Islet of Langerhans (tissue), 1 donor: ENCODE data around the gene BAG5.
"Not testable (repeated sequence)": the region's sequence is repeated elsewhere in the genome, so short reads cannot be mapped to it uniquely, and the experiment has no call there.

Experiments used
- FAIRE-seq: peaks from one replicate; lab custom pipeline; 2011; peaks lifted over from hg19 to GRCh38; lab: Jason Lieb, UNC

BAG5 gene

GRCh38 chr14:103522649-103523574 lies 39.5 kb downstream of the BAG5 start, which contains the start of gene CKB:
Gene CKB, minus strand, starts transcription at chr14:103522830. Its CDS starts 337 bp downstream, at chr14:103522493.
- FAIRE-seq, result no peak

DNA sequence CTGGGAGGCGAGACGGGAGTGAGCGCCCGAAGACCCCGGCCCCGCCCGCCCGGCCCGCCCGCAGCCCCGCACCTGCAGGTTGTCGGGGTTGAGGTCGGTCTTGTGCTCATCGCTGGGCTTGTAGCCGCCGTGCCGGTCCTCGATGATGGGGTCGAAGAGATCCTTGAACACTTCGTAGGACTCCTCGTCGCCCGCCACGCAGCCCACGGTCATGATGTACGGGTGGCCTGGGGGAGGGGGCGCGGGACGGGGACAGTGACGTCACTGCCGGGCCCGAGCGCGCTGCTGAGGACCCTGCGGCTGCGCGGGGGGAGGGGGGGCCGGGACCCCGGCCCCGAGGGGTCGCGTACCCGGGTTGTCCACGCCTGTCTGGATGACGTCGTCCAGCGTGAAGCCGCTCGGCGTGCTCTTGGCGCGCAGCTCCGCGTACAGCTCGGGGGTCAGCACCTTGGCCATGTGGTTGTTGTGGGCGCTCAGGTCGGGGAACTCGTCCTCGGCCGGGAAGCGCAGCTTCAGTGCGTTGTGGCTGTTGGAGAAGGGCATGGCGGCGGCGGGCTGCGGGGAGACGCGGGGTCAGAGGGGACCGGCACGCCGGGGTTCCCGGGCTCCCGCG lies 40.4 kb downstream of the BAG5 start:
- no peak for FAIRE-seq

GRCh38 chr14:103521438-103521950 lies 41.0 kb downstream of the BAG5 start:
- no peak for FAIRE-seq

- FAIRE-seq, result no peak
Measured at GRCh38 chr14:103520657-103521437, 41.6 kb downstream of the BAG5 start.

GRCh38 chr14:103520269-103520656 lies 42.2 kb downstream of the BAG5 start:
- no peak for FAIRE-seq

- no peak for FAIRE-seq
Measured at GRCh38 chr14:103519837-103520212, 42.6 kb downstream of the BAG5 start.

DNA sequence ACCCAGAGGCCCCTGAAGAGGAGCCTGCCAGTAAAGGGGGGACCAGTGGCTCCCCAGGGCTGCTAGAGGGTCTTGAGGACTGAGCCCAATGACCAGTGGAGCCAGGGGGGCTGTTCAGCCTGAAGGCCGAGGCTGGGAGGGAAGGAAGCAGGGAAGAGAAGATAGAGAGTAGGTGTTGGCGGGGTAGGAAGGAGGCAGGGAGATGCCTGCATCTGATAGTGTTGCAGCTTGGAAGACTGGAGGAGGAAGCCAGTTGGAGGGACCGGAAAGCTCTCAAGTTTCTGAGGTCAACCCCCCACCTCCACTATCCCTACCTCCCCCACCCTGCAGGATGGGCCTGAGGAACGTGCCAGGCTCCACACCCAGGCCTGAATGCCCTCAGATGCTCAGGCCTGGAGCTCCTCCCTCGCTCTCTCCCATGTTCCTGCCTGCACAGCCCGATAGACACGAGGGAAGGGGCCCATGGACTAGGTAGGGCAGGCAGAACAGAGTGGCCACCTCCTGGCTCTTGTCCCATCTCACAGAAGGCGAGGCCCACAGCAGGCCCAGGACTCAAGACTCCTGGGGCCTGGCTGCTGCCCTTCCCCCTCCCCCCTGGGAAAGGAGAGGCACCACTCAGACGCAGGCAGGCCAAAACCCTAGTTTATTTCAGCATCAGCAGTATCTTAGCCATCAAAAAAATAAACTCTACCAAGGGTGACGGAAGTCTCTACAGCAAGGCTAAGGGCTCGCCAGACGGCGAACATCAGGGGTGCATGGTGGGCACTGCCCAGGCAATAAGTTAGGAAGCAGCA lies 43.2 kb downstream of the BAG5 start:
- FAIRE-seq, result no peak

DNA sequence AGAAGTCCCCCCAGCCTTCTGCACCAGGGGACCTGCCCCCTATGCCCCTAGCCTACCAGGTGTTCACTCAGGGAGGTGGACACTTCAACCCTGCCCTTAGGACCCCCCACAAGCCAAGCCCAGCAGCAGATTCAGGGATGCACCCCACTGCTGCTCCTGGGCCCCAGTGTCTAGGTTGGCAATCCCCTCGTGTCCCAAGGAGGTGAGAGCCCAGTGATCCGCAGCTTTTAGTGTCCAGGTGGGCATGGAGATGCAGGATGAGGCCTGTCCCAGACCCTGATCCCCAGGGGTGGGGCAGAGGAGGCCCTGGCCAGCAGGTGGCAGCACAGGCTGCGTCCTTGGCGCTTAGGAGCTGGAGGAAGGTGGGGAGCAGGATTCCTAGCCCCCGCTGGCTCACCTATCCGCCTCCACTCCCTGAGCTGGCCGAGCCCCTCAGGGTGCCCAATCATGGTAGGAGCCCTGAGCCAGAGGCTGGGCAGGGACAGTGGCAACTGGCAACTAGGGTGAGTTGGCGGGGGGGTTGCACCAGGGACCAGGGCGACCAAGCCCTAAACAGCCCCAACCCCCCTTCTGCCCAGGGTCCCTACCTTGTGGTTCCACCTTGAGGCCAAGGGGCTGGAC lies 43.9 kb downstream of the BAG5 start:
- no peak for FAIRE-seq

DNA sequence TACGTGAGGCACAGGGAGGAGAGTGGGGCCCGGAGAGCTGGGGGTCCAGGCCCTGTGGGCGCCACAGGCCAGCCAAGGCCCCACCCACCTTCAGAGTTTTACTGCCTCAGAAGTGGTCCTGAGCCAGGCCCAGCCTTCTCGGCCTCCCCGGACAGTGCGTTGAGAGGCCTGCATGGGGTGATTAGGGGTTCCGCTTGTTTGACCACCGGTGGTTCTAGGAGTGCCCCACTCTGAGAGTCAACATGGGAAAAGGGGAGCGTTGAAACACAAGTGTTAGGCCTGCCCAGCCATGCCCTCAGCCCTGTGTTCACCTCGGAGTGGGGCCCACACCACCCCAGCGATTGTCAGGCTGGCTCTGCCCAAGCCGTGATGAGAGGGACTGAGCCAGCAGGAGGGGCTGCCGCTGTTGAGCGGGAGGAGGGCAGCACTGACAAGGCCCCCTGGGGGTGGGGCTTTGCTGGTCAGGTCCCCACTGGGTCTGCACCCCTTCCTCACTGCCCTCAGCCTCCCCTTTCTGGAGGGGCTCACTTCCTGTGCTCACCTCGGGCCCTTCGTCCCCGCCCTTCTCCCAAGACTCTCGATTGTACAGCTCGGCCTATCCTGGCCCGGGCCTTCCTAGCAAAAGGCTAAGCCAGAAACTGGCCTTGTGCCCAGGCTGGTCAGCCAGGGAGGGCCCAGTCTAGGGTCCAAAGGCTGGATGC lies 44.6 kb downstream of the BAG5 start:
- no peak for FAIRE-seq

DNA sequence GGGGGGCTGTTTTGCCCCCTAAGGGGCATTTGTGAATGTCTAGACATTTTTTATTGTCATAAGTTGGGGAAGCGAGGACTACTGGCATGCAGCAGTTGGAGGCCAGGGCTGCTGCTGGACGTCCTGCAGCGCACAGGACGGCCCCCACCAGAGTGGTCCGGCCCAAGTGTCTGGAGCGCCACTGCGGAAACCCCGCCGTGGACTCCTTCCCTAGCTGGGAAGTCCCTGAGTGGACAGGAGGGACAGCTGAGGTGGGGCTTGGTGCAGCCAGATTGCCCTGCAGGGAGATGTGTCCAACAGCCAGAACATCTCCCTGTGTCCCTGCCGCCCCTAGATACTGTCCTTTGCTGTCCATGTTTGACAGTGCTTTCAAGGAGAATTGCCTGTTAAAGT lies 45.3 kb downstream of the BAG5 start:
- no peak for FAIRE-seq

DNA sequence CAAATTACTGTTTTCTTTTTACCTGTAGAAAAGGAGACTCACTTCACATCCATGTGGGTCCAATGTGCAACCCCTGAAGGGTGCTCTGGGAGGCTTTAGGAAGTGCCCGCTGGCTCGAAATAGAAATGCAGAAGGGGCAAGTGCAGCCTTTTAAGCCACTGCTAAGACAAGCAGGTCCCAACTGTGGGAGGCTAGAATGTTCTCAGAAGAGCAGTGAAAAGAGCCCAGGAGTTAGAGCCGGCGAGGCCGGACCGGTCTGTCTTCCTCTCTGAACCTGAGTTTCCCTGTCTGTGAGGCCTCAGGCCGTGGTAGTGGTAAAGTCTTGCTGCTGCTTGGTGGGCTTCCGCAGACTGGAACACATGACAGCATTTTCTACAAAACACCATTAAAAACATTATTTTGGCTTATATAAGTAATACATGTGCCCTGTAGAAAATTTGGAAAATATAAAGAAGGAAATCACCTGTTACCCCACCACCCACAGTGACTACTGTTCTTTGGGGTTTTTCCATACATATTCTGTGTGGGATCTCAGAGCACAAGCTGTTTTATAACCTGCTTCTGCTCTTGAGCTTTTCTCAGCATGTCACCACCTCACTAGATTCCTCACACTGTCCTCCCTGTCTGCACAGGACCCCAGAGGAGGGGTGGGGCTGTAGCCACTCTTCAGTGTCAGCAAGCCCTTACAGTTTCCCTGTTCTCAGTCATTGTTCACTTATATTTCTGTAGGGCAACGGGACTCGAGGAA lies 45.9 kb downstream of the BAG5 start:
- FAIRE-seq, result no peak

GRCh38 chr14:103514596-103515421 lies 47.6 kb downstream of the BAG5 start:
- FAIRE-seq, result no peak

DNA sequence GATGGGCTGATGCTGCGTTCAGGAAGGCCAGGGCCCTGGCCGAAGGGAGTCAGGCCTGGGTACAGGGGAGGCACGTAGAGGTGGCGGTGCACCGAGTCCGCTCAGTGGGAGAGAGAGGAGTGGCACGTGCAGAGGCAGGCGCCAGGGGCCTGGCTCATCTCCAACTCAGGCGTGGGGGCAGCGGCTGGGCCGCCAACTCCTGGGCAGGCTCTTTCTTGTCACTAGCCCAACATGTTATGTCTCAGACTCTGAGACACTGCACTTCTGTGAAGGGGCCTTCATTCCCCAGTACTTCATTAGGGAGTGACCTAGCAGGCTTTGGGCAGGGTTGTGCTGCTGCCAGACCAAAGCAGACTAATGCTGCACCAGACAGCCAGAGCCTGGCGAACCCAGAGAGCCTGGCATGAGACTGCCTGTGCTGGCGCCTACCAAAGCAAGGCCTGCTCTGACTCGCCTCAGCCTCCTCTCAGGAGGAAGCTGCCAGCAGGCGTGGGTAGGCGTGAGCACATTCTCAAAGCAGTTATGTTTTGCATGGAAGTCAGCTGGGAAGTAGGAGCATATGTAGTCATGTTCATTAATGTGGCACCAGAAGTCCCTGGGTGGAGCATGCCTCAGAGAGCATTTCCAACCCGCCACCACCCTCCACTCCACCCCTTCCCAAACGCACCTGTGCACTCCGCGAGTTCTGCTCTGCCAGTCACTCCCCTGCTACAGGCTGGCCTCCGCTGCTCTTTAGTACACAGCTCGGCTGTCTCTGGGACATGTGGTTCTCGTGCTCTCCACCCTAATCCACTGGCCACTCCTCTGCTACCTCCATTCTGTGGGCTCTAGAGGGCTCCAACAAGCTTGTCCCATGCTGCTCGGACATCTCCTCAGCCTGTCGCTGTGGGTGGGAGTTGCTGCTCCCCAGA lies 49.5 kb downstream of the BAG5 start:
- FAIRE-seq, result no peak

DNA sequence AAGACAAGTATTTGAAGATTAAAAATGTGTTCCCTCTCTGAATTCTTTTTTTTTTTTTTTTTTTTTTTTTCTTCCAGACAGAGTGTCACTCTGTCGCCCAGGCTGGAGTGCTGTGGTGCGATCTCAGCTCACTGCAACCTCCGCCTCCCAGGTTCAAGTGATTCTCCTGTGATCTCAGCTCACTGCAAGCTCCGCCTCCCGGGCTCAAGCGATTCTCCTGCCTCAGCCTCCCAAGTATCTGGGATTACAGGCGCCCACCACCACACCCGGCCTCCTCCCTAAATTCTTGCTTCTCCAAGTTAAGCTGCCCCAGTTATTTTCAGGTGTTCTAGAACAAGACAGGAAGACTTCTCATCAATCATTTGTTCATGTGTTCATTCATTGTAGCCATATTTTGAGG lies 50.3 kb downstream of the BAG5 start:
- not testable (repeated sequence) for FAIRE-seq

DNA sequence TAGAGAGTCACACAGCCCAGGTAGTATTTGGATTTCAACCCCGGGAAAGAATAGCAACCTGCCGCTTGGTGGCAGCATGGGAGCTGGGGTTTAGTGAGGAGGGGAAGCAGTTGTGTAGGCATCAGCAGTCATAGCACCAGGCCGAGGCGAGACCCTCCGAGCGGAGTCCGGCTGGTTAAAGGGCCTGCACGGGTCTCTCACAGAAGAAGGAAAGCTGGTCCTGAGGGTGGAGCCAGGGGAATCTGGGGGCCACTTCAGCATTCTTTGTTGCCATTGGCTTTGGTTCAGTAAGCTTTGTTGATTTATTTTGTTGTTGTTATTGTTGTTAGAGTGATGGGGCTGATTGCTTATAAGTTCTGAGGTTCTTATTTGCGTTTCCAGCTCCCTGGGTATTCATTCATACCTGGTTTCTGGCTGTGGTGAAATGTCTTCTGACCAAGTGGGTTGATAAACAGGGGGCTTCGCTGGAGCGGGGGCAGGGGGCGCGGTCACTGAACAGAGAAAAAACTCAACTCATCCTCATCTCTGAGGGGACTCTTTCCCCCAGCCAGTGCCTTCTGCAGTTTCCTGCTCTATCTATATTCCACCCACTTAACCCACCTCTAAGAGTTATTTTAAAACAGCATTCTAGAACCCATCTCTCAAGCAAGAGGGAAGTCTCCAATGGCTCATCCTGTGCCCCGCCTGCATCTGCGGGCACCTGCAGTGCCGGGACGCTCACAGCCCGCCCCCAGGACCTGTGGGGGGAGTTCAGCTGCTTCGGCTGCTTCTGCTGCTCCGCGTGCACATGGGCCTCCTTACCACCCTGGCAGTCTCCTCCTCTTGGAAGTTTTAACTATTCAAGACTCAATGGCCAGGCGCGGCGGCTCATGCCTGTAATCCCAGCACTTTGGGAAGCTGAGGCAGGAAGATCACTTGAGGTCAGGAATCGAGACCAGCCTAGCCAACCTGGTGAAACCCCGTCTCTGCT lies 51.4 kb downstream of the BAG5 start:
- no peak for FAIRE-seq

- no peak for FAIRE-seq
Measured at GRCh38 chr14:103509864-103510723, 52.4 kb downstream of the BAG5 start.
